A549 treated with AZD2906 at 1 μM for 4 hours (cell line): ENCODE measurements around the gene EEF1G. TPM values are rescaled to one million over a fixed set of nuclear protein-coding genes. Genes with fewer than 3 reads are reported as not detected.

Experiments used
- total RNA-seq: library from RNA; stranded (reverse); fragments of 200-300 nt; extraction: Qiagen RNA extraction; gene quantifications from 5 replicates; pipeline ENCODE4 v1.2.3, GENCODE V29; 2022

Gene EEF1G
- total RNA-seq = 1,893 to 2,060 TPM (median 2,008 TPM) in 5 replicates

GRCh38 chr11:62573592-62574362, at the start of gene EEF1G:
Gene EEF1G, minus strand, starts transcription at chr11:62573891. Its CDS starts 49 bp downstream, at chr11:62573842.

GRCh38 chr11:62621567-62622470, 48.1 kb upstream of the EEF1G start, which contains the start of gene B3GAT3:
Gene B3GAT3, minus strand, starts transcription at chr11:62621986. Its CDS starts 39 bp downstream, at chr11:62621947.

GRCh38 chr11:62612366-62613290, 38.9 kb upstream of the EEF1G start, which contains the start of the genes EML3 and ROM1:
Gene EML3, minus strand, starts transcription at chr11:62612775. Its CDS starts 318 bp downstream, at chr11:62612457.
Gene ROM1, plus strand, starts transcription at chr11:62613257. Its CDS starts 25 bp downstream, at chr11:62613282.

GRCh38 chr11:62601372-62602140, 27.9 kb upstream of the EEF1G start, which contains the start of gene MTA2:
Gene MTA2, minus strand, starts transcription at chr11:62601865. Its CDS starts 415 bp downstream, at chr11:62601450.

GRCh38 chr11:62591448-62592145, 17.9 kb upstream of the EEF1G start, which contains the start of gene TUT1:
Gene TUT1, minus strand, starts transcription at chr11:62591523. Its CDS starts 38 bp downstream, at chr11:62591485.

GRCh38 chr11:62546244-62546928, 27.3 kb downstream of the EEF1G start, which contains the start of gene AHNAK:
Gene AHNAK, minus strand, starts transcription at chr11:62546806. Its CDS starts 10,708 bp downstream, at chr11:62536098.

Other genes starting within 250 kb of the EEF1G start
- gene ASRGL1, start 236.4 kb downstream of the EEF1G start, total RNA-seq = 10.4 to 15.5 TPM (median 13.7 TPM) in 5 replicates
- 0.23 to 0.69 TPM (median 0.37 TPM) in 3 of 5 replicates, not detected in the others for gene SCGB1A1, start 154.9 kb downstream of the EEF1G start, total RNA-seq
- 339 to 412 TPM (median 379 TPM) in 5 replicates for gene AHNAK, start 27.1 kb downstream of the EEF1G start, total RNA-seq
- 12.8 to 17.8 TPM (median 17.0 TPM) in 5 replicates for gene TUT1, start 17.6 kb upstream of the EEF1G start, total RNA-seq
- 82.2 to 92.9 TPM (median 85.9 TPM) in 5 replicates for gene MTA2, start 28.0 kb upstream of the EEF1G start, total RNA-seq
- gene EML3, start 38.9 kb upstream of the EEF1G start, total RNA-seq = 19.9 to 26.0 TPM (median 22.0 TPM) in 5 replicates
- 3.6 to 4.3 TPM (median 4.0 TPM) in 5 replicates for gene ROM1, start 39.4 kb upstream of the EEF1G start, total RNA-seq
- gene B3GAT3, start 48.1 kb upstream of the EEF1G start, total RNA-seq = 44.5 to 55.6 TPM (median 54.8 TPM) in 5 replicates
- gene GANAB, start 72.7 kb upstream of the EEF1G start, total RNA-seq = 248 to 270 TPM (median 260 TPM) in 5 replicates
- 19.1 to 23.0 TPM (median 22.6 TPM) in 5 replicates for gene INTS5, start 79.4 kb upstream of the EEF1G start, total RNA-seq
- 118 to 140 TPM (median 121 TPM) in 5 replicates for gene C11orf98, start 91.3 kb upstream of the EEF1G start, total RNA-seq
- 6.9 to 15.1 TPM (median 13.5 TPM) in 5 replicates for gene CSKMT, start 91.4 kb upstream of the EEF1G start, total RNA-seq
- gene UQCC3, start 97.8 kb upstream of the EEF1G start, total RNA-seq = 23.4 to 38.0 TPM (median 35.7 TPM) in 5 replicates
- gene LBHD1, start 98.4 kb upstream of the EEF1G start, total RNA-seq = 4.0 to 5.1 TPM (median 4.8 TPM) in 5 replicates
- 113 to 126 TPM (median 120 TPM) in 5 replicates for gene UBXN1, start 105.2 kb upstream of the EEF1G start, total RNA-seq
- gene LRRN4CL, start 115.6 kb upstream of the EEF1G start, total RNA-seq = 0.07 to 0.10 TPM (median 0.08 TPM) in 3 of 5 replicates, not detected in the others
- 53.3 to 85.7 TPM (median 68.0 TPM) in 5 replicates for gene BSCL2, start 133.5 kb upstream of the EEF1G start, total RNA-seq
- not detected in 5 replicates for gene GNG3, start 133.8 kb upstream of the EEF1G start, total RNA-seq
- 38.1 to 42.3 TPM (median 39.3 TPM) in 5 replicates for gene HNRNPUL2, start 153.6 kb upstream of the EEF1G start, total RNA-seq
- 28.8 to 30.0 TPM (median 29.4 TPM) in 5 replicates for gene TTC9C, start 154.6 kb upstream of the EEF1G start, total RNA-seq
- gene ZBTB3, start 180.3 kb upstream of the EEF1G start, total RNA-seq = 1.3 to 1.8 TPM (median 1.5 TPM) in 5 replicates
- gene POLR2G, start 187.7 kb upstream of the EEF1G start, total RNA-seq = 161 to 178 TPM (median 174 TPM) in 5 replicates
- 12.2 to 15.7 TPM (median 14.0 TPM) in 5 replicates for gene TAF6L, start 197.5 kb upstream of the EEF1G start, total RNA-seq
- 68.8 to 94.9 TPM (median 86.7 TPM) in 5 replicates for gene TMEM179B, start 213.5 kb upstream of the EEF1G start, total RNA-seq
- gene TMEM223, start 218.1 kb upstream of the EEF1G start, total RNA-seq = 19.7 to 28.7 TPM (median 27.7 TPM) in 5 replicates
- gene NXF1, start 231.5 kb upstream of the EEF1G start, total RNA-seq = 38.7 to 55.4 TPM (median 50.7 TPM) in 5 replicates